Measurements from ENCODE around the gene LGALSL. TPM values are rescaled to one million over a fixed set of nuclear protein-coding genes. Genes with fewer than 3 reads are reported as not detected.

The LGALSL gene
- total and polyA plus RNA-seq, 9 of the 15 experiments (the other 6 are each of a cell fraction or from before 2014, with no cell fraction given): 0.04 to 0.29 (median 0.14) TPM; not detected in 3

- peaks cover 14 to 21% of the 10 kb centered on the region in 2 experiments for H3K27me3 ChIP-seq (ENCODE audit: control insufficient read depth in 2 of 2, insufficient read depth in 2 of 2, low read length in 2 of 2)
- no peak overlapping the region for H3K9ac ChIP-seq (ENCODE audit: insufficient read depth in 1 of 2, low read depth in 2 of 2, low read length in 2 of 2)
- DNase-seq (ENCODE audit: extremely low read depth in 1 of 4, low spot score in 3 of 4) (no peak), FAIRE-seq (peak; percentile 42), ATAC-seq (0 out of 3 replicates have a peak, but pooled peaks have one; percentile 25)
- peaks cover 0 to 14% of the 10 kb centered on the region in 2 experiments; a peak in 2 of 5 replicates for H3K4me1 ChIP-seq (replicated peaks in 1 of 2; ENCODE audit: control insufficient read depth in 2 of 2, insufficient read depth in 2 of 2, low read length in 2 of 2)
- H3K27ac ChIP-seq (ENCODE audit: extremely low read depth, low read depth, low read length): no peak overlapping the region
- intact Hi-C loops (cut with micrococcal nuclease) (loop anchor here (2.0 kb wide), 1 partner anchor 31 kb away; no protein-coding TSS in a partner anchor), in situ Hi-C loops (cut with MboI) (no loop called here)
- no peaks in the 10 kb centered on the region for H4K20me1 ChIP-seq (replicated peaks; ENCODE audit: control insufficient read depth, insufficient read depth, low read length)
- ChIA-PET CTCF (ENCODE audit: low intra/inter-chr PET ratio) (no interaction called here), POLR2A (no interaction called here)
- BruUV-seq (replicated peaks): no TSS peak
- no peak overlapping the region for H3K4me3 ChIP-seq
- no peaks in the 10 kb centered on the region for H3K9me3 ChIP-seq (replicated peaks; ENCODE audit: control insufficient read depth, insufficient read depth, low read depth, low read length)
- H3K79me2 ChIP-seq (ENCODE audit: control insufficient read depth, insufficient read depth, low read length): no peaks in the 10 kb centered on the region
- no peaks in the 10 kb centered on the region for H3K9me1 ChIP-seq (ENCODE audit: control insufficient read depth, insufficient read depth, low read length)
- no peaks in the 10 kb centered on the region for H3K36me3 ChIP-seq (ENCODE audit: control insufficient read depth, insufficient read depth, low read length)
- no peak overlapping the region for H2AFZ ChIP-seq (ENCODE audit: low read depth, low read length)
- no peak overlapping the region for H3K4me2 ChIP-seq (ENCODE audit: insufficient read depth, low read length)
- TF ChIP-seq ZNF511 (CRISPR knock-in tag; IDR thresholded peaks at IDR 0.05) (no peak), ZNF41 (CRISPR knock-in tag; conservative IDR thresholded peaks at IDR 0.05) (no peak), CTCF (IDR thresholded peaks at IDR 0.05 in 2 of 3, conservative IDR thresholded peaks at IDR 0.05 in 1 of 3; ENCODE audit: insufficient read depth in 2 of 3, low read depth in 1 of 3, low read length in 3 of 3) (peak in 2 of 3 experiments; percentile 16 to 49; a peak in 3 of 6 replicates), HDAC1 (IDR thresholded peaks at IDR 0.05) (no peak), SREBF2 (CRISPR knock-in tag; IDR thresholded peaks at IDR 0.05) (no peak), DIDO1 (tag; IDR thresholded peaks at IDR 0.05; ENCODE audit: low read depth) (no peak), EP300 (IDR thresholded peaks at IDR 0.05; ENCODE audit: low read length) (no peak), REST (IDR thresholded peaks at IDR 0.05; ENCODE audit: borderline replicate concordance) (peak; percentile 22; the same call in 1 of the 2 replicates), REST (CRISPR knock-in tag; IDR thresholded peaks at IDR 0.05; ENCODE audit: low read depth) (no peak), RAD21 (CRISPR knock-in tag; conservative IDR thresholded peaks at IDR 0.05 in 1 of 2, IDR thresholded peaks at IDR 0.05 in 1 of 2) (peak; percentile 49 to 63; a peak in 3 of 4 replicates)
These were observed 3.6 kb downstream of the LGALSL start for GRCh38 chr2:64457524-64457923.

Measured in K562 (cell line).